ENCODE data around the gene NLRP9. TPM values are rescaled to one million over a fixed set of nuclear protein-coding genes. Genes with fewer than 3 reads are reported as not detected.

NLRP9 gene
- total and polyA plus RNA-seq, 4 experiments from 2014 or later, result not detected

DNA sequence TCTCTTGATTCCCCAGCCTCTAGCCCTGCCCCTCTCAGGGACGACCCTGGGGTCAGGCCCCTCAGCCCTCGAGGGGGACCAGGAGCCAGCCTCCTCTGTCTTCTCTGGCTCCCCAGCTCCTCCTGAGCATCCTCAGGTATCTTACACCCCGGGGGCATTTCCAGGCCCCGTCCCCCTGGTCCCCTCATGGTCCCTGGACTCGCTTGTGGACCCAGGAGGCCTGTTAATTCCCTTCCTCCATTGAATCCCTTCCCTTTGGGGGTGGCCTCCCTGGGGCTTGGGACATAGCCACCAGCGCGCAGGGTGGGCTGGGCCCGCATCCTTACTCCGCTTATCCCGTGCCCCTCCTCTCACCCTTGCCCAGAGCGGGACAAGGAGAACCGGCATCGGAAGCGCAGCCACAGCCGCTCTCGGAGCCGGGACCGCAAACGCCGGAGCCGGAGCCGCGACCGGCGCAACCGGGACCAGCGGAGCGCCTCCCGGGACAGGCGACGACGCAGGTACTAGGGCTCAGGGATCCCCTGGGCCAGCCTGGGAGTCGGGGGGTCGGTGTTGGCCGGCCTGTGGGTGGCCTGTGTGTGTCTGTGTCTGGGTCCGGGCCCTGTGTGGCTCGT is 79.2 kb downstream of the NLRP9 start:
- Mint-ChIP-seq H3K9me3 (peaks cover 0 to 7% (median 0%) of the 10 kb centered on the region in 8 donors), H3K36me3 (peaks cover 25 to 62% of the 10 kb centered on the region in 2 donors), H3K4me1 (peaks cover 30 to 67% (median 44%) of the 10 kb centered on the region in 4 donors), H3K4me3 (peak overlapping the region in 4 of 8 donors; percentile 48 to 94 (median 59)), H3K27ac (peak overlapping the region in 5 of 7 donors; percentile 83 to 98 (median 84)), H3K27me3 (no peaks in the 10 kb centered on the region)
- Histone ChIP-seq H3K4me1 (ENCODE audit: insufficient read depth, low read length) (peaks cover 43% of the 10 kb centered on the region), H3K36me3 (ENCODE audit: insufficient read depth, low read length) (peaks cover 48% of the 10 kb centered on the region), H3K27ac (ENCODE audit: low read depth, low read length) (peak overlapping the region; percentile 99), H3K4me3 (ENCODE audit: low read length in 2 of 2) (no peak overlapping the region), H3K27me3 (ENCODE audit: insufficient read depth, low read length) (no peaks in the 10 kb centered on the region), H3K9me3 (ENCODE audit: control insufficient read depth in 1 of 2, low read length in 2 of 2) (no peaks in the 10 kb centered on the region)
- no peak for DNase-seq
- ChIA-PET POLR2A (ENCODE audit: partially characterized antibody) (interaction anchor here (3.2 to 3.4 kb wide), 2 partner anchors 8 to 15 kb away, joined by 17 to 19 read pairs; partner anchors contain the start of gene EPN1), CTCF (ENCODE audit: partially characterized antibody) (no interaction called here)
- intact Hi-C loops (cut with micrococcal nuclease), result loop anchor here (10.0 kb wide), 2 partner anchors 1214 to 1554 kb away; partner anchors contain the start of genes LENG8, NDUFA3 and OSCAR

Other genes starting within 250 kb of the NLRP9 start
- under 1 TPM; 0.20 to 0.36 TPM for gene SSC5D, start 250.0 kb downstream of the NLRP9 start, total RNA-seq
- gene SSC5D, start 250.0 kb downstream of the NLRP9 start, polyA plus RNA-seq, result not detected
- not detected for gene SBK2, start 201.3 kb downstream of the NLRP9 start, total RNA-seq
- gene SBK2, start 201.3 kb downstream of the NLRP9 start, polyA plus RNA-seq, result not detected
- not detected for gene SBK3, start 192.9 kb downstream of the NLRP9 start, total RNA-seq
- gene SBK3, start 192.9 kb downstream of the NLRP9 start, polyA plus RNA-seq, result not detected
- 1 to 10 TPM; 8.0 to 9.6 TPM for gene ZNF579, start 157.6 kb downstream of the NLRP9 start, total RNA-seq
- gene ZNF579, start 157.6 kb downstream of the NLRP9 start, polyA plus RNA-seq, result under 1 TPM in 1 of 2 donors, not detected in 1; 0.62 TPM
- 10 to 100 TPM; 20.8 to 26.4 TPM for gene FIZ1, start 138.9 kb downstream of the NLRP9 start, total RNA-seq
- 1 to 10 TPM in 1 of 2 donors, under 1 TPM in 1; 0.99 to 5.3 TPM for gene FIZ1, start 138.9 kb downstream of the NLRP9 start, polyA plus RNA-seq
- 10 to 100 TPM; 31.2 to 34.0 TPM for gene ZNF524, start 138.1 kb downstream of the NLRP9 start, total RNA-seq
- 10 to 100 TPM; 26.2 to 40.1 TPM for gene ZNF524, start 138.1 kb downstream of the NLRP9 start, polyA plus RNA-seq
- gene ZNF865, start 132.8 kb downstream of the NLRP9 start, total RNA-seq, result 10 to 100 TPM; 20.3 to 20.9 TPM
- under 1 TPM in 1 of 2 donors, not detected in 1; 0.30 TPM for gene ZNF865, start 132.8 kb downstream of the NLRP9 start, polyA plus RNA-seq
- 1 to 10 TPM; 7.4 TPM for gene ZNF784, start 113.8 kb downstream of the NLRP9 start, total RNA-seq
- gene ZNF784, start 113.8 kb downstream of the NLRP9 start, polyA plus RNA-seq, result 1 to 10 TPM; 1.7 to 2.1 TPM
- 100 to 1,000 TPM in 1 of 2 experiments, 10 to 100 TPM in 1; 92.7 to 105 TPM for gene ZNF580, start 97.4 kb downstream of the NLRP9 start, total RNA-seq
- 10 to 100 TPM in 1 of 2 donors, 1 to 10 TPM in 1; 7.2 to 17.8 TPM for gene ZNF580, start 97.4 kb downstream of the NLRP9 start, polyA plus RNA-seq
- 10 to 100 TPM; 21.2 to 23.4 TPM for gene ZNF581, start 94.8 kb downstream of the NLRP9 start, total RNA-seq
- gene ZNF581, start 94.8 kb downstream of the NLRP9 start, polyA plus RNA-seq, result 10 to 100 TPM; 22.5 to 28.5 TPM
- 1 to 10 TPM; 1.2 to 1.5 TPM for gene CCDC106, start 90.2 kb downstream of the NLRP9 start, total RNA-seq
- gene CCDC106, start 90.2 kb downstream of the NLRP9 start, polyA plus RNA-seq, result under 1 TPM; 0.47 to 0.69 TPM
- 100 to 1,000 TPM; 256 to 259 TPM for gene U2AF2, start 83.4 kb downstream of the NLRP9 start, total RNA-seq
- gene U2AF2, start 83.4 kb downstream of the NLRP9 start, polyA plus RNA-seq, result 10 to 100 TPM in 1 of 2 donors, 1 to 10 TPM in 1; 1.3 to 14.3 TPM
- gene EPN1, start 63.2 kb downstream of the NLRP9 start, total RNA-seq, result 10 to 100 TPM; 53.9 to 56.9 TPM
- 10 to 100 TPM in 1 of 2 donors, 1 to 10 TPM in 1; 3.9 to 15.6 TPM for gene EPN1, start 63.2 kb downstream of the NLRP9 start, polyA plus RNA-seq
- gene RFPL4A, start 20.7 kb upstream of the NLRP9 start, total RNA-seq, result not detected
- not detected for gene RFPL4A, start 20.7 kb upstream of the NLRP9 start, polyA plus RNA-seq
- not detected for gene RFPL4AL1, start 30.7 kb upstream of the NLRP9 start, total RNA-seq
- gene RFPL4AL1, start 30.7 kb upstream of the NLRP9 start, polyA plus RNA-seq, result not detected
- not detected for gene NLRP11, start 93.6 kb upstream of the NLRP9 start, total RNA-seq
- gene NLRP11, start 93.6 kb upstream of the NLRP9 start, polyA plus RNA-seq, result not detected
- gene NLRP4, start 98.1 kb upstream of the NLRP9 start, total RNA-seq, result not detected
- gene NLRP4, start 98.1 kb upstream of the NLRP9 start, polyA plus RNA-seq, result not detected
- gene NLRP13, start 193.9 kb upstream of the NLRP9 start, total RNA-seq, result not detected
- not detected for gene NLRP13, start 193.9 kb upstream of the NLRP9 start, polyA plus RNA-seq
- not detected for gene NLRP8, start 209.4 kb upstream of the NLRP9 start, total RNA-seq
- gene NLRP8, start 209.4 kb upstream of the NLRP9 start, polyA plus RNA-seq, result not detected
- not detected for gene NLRP5, start 248.4 kb upstream of the NLRP9 start, total RNA-seq
- gene NLRP5, start 248.4 kb upstream of the NLRP9 start, polyA plus RNA-seq, result not detected

All from CD4-positive, alpha-beta memory T cell (primary cell).